ENCODE results near the gene ZIC5. TPM values are rescaled to one million over a fixed set of nuclear protein-coding genes. Genes with fewer than 3 reads are reported as not detected.

The ZIC5 gene
- total RNA-seq, 1 experiment from 2014 or later: 1.5 TPM

- in situ Hi-C loops (cut with HindIII; ENCODE audit: low pct_unique_long_range_greater_than_20kb, low sequenced_read_pairs): no loop called here
- no peak for DNase-seq (ENCODE audit: low read depth)
These were observed 48.7 kb downstream of the ZIC5 start for GRCh38 chr13:99922631-99923404.

- DNase-seq (ENCODE audit: low read depth): no peak
- in situ Hi-C loops (cut with HindIII; ENCODE audit: low pct_unique_long_range_greater_than_20kb, low sequenced_read_pairs): no loop called here
These were observed 52.4 kb downstream of the ZIC5 start for GRCh38 chr13:99919132-99919531.

DNA sequence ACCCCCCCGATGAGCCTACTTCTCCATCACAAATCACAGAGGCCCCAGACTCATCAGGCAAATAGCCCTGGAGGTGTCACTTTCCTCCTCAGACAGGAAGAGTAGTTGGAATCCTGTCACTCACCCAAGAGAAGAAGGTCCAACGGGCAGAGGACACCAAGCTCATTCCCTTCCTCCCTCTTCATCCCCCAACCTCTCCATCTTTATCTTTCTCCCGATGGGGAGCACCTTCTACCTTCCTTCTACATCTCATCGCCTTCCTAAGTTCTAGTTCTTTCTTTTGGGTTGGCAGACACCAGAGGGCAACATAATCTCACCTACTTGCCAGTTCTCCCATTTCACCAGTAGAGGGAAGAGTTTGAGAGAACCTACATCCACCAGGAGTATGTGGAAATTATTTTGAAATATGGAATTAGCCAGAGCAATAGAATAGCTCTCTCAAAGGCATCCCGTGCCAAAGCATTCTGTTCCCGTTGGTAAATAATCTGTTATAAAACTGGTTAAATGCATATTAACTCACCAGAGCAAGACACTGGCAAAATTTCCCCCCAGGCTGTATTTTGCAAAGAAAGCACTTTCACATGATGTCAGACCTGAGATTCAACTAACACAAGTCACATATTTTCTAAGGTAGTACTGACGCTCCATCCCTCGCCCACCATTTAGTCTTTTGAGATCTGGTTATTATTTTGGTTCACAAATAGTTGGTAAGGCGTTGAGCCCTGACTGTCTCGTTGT, 55.0 kb downstream of the ZIC5 start:
- DNase-seq (ENCODE audit: low read depth): peak; percentile 60
- in situ Hi-C loops (cut with HindIII; ENCODE audit: low pct_unique_long_range_greater_than_20kb, low sequenced_read_pairs): no loop called here

DNA sequence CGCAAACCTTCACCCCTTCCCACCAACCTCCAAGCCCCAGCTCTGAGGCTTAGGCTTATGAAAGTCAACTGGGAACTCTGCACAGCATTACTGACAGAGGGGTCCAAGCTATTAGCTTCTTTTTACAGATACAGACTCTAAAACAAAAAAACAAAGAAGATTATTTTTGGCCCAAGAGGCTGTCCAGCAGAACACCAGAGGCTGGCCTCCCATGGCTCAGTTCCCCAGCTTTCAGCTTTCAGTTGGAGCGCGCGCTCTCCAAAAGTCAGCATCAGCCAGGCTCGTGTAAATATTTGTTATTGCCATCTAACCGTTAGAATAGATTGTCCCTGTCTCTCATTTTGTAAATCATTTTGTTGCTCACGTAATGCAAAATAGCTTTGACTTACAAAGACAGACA, 58.4 kb downstream of the ZIC5 start:
- no peak for DNase-seq (ENCODE audit: low read depth)
- in situ Hi-C loops (cut with HindIII; ENCODE audit: low pct_unique_long_range_greater_than_20kb, low sequenced_read_pairs): no loop called here

Other genes with a start within 250 kb of the ZIC5 start
- 0.72 and 4.1 TPM in 2 replicates for gene ZIC2, start 10.0 kb upstream of the ZIC5 start, total RNA-seq (2014; rRNA removed; shearing (Covaris generic); ENCODE audit: low replicate concordance)
- gene PCCA, start 117.3 kb upstream of the ZIC5 start, total RNA-seq (2014; rRNA removed; shearing (Covaris generic); ENCODE audit: low replicate concordance): 1.7 and 4.8 TPM in 2 replicates